BE2C (cell line): Measurements from ENCODE around the gene GPSM1.
A peak's percentile ranks its signal among the peaks of the same experiment; 100 is the strongest.

Experiments used
- DNase-seq: peaks from one replicate; pipeline ENCODE4 v3.0.0-alpha.2; 2020
- H3K27me3 ChIP-seq: fragments of 250-450 bp; sonication (Bioruptor Pico); 2 replicates; pipeline ENCODE4 v1.5.1; 2020; ENCODE audit warnings: mild to moderate bottlenecking
- H3K36me3 ChIP-seq: fragments of 250-450 bp; sonication (Bioruptor Pico); 2 replicates; pipeline ENCODE4 v1.5.1; 2020; ENCODE audit warnings: mild to moderate bottlenecking
- H3K4me1 ChIP-seq: fragments of 250-450 bp; sonication (Bioruptor Pico); 2 replicates; pipeline ENCODE4 v1.5.1; 2020
- H3K4me3 ChIP-seq: 2 replicates; pipeline ENCODE4 v1.5.1; 2011; ENCODE audit warnings: low read depth, low read length
- H3K9me3 ChIP-seq: fragments of 250-450 bp; sonication (Bioruptor Pico); 2 replicates; pipeline ENCODE4 v1.5.1; 2020
- TF ChIP-seq, protein P1 (sequence below): IDR thresholded peaks from 2 replicates; pipeline ENCODE4 v1.5.1; 2012; ENCODE audit warnings: mild to moderate bottlenecking, low read depth, low read length

Gene GPSM1

DNA sequence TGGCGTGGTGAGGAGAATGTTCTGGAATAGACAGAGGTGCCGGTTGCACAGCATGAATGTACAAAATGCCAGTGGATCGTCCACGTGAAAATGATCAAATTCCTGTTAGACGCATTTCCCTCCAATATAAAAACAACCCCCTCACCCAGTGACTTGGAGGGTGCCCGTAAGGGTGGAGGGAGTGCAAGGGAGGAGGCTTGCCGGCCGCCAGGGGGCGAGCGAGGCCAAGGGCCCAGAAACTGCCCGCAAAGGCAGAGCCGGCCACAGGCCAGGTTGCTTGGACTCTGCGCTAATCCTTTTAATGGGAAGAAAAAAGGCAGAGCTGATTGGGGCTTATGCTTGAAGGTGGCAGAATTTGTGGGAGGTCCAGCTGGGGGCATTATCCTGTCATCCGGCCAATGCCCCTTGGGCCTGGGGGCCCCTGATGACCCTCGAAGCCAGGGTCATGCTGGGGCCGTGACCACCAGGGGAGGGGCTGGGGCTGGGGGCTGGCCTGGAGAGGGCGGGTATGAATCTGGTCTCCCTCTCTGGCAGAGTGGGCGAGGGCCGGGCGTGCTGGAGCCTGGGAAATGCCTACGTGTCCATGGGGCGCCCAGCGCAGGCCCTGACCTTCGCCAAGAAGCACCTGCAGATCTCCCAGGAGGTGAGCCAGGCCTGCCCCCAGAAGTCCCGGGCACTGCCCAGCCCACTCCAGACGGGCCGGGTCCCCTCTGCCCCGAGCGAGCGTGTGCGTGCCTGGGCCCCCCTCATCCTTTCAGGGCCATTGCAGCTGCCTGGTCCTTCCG is 12.0 kb downstream of the GPSM1 start:
- H3K4me3 ChIP-seq: no peak overlapping the region
- peaks cover 46% of the 10 kb centered on the region for H3K36me3 ChIP-seq
- no peaks in the 10 kb centered on the region for H3K9me3 ChIP-seq
- DNase-seq: peak; percentile 87
- TF ChIP-seq, protein P1, sequence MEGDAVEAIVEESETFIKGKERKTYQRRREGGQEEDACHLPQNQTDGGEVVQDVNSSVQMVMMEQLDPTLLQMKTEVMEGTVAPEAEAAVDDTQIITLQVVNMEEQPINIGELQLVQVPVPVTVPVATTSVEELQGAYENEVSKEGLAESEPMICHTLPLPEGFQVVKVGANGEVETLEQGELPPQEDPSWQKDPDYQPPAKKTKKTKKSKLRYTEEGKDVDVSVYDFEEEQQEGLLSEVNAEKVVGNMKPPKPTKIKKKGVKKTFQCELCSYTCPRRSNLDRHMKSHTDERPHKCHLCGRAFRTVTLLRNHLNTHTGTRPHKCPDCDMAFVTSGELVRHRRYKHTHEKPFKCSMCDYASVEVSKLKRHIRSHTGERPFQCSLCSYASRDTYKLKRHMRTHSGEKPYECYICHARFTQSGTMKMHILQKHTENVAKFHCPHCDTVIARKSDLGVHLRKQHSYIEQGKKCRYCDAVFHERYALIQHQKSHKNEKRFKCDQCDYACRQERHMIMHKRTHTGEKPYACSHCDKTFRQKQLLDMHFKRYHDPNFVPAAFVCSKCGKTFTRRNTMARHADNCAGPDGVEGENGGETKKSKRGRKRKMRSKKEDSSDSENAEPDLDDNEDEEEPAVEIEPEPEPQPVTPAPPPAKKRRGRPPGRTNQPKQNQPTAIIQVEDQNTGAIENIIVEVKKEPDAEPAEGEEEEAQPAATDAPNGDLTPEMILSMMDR: peak; percentile 98
- H3K4me1 ChIP-seq: peaks cover 5% of the 10 kb centered on the region
- no peaks in the 10 kb centered on the region for H3K27me3 ChIP-seq

DNA sequence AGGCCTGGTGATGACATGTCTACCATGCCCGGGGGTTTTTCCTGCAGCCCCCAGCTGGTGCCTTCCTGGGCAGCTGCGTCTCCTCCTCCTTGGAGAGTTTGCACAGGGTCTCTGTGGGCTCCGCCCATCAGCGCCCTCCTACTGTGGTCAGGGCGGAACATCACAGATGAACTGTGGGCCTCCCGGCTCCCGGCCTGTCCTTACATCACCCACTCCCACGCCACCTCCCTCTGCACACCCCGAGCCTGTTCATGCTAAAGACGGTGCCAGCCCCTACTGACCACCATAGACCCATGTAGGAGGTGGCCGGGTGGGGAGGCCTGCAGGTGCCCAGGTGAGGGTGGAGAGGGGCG is 12.6 kb downstream of the GPSM1 start:
- H3K36me3 ChIP-seq: peaks cover 44% of the 10 kb centered on the region
- no peak overlapping the region for H3K4me3 ChIP-seq
- no peaks in the 10 kb centered on the region for H3K9me3 ChIP-seq
- no peak for DNase-seq
- H3K27me3 ChIP-seq: no peaks in the 10 kb centered on the region
- peaks cover 5% of the 10 kb centered on the region for H3K4me1 ChIP-seq
- TF ChIP-seq, protein P1: no peak

DNA sequence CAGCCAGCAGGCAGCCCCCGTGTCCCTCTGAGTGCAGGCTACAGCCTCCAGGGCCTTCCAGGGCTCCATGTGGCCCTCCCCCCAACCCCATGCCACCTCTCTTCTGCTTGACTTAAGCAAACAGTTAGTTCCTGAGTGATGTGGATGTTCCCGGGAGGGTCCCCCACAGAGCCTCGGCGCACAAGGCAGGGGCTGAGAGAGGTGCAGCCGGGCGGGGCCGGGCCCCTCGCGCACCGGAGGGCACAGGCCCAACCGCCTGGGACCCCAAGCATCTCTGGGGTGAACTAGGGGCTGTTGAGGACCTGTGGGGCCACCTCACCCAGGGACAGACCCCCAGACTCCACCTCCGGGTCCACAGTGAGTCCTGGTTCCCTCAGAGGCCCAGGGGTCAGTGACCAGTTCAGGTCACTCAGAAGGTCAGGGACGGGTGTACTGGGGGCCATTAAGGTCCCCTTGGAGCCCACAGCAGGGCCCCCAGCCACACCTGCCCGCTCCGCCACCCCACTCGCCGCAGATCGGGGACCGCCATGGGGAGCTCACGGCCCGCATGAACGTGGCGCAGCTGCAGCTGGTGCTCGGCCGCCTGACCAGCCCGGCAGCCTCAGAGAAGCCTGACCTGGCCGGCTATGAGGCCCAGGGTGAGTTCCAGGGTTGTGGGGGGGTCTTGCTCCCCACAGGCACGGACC is 13.2 kb downstream of the GPSM1 start:
- no peak for DNase-seq
- Histone ChIP-seq H3K27me3 (no peaks in the 10 kb centered on the region), H3K4me3 (no peak overlapping the region), H3K36me3 (peaks cover 41% of the 10 kb centered on the region), H3K4me1 (peaks cover 10% of the 10 kb centered on the region), H3K9me3 (no peaks in the 10 kb centered on the region)
- TF ChIP-seq, protein P1: no peak

DNA sequence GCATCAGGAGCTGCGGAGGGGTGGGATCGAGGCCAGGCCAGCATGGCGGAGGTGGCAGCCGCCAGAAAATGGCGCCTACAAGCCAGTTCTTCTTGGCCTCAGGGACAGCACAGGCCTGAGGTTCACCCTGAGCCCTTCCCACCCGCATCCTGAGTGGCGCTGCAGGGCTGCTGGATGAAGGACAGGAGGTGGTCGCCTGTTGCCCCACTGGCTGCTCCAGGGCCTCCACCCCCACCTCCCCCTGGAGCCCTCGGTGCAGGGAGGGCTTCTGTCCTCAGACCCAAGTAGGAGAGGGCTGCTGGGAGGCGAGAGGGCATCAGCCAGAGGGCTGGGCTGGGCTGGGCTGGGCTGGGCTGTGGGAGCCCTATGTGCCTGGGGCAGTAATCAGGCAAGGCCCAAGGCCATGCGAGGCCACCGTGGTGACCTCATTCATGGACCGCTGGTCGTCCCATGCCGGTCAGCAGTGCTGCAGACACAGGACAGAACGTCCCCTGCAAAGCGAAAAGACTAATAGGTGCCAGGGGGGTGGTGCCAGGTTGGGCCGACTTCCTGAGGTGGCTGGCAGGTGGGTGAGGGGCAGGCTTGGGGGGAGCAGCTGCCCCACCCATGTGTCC is 13.8 kb downstream of the GPSM1 start:
- H3K9me3 ChIP-seq: no peaks in the 10 kb centered on the region
- DNase-seq: no peak
- peaks cover 17% of the 10 kb centered on the region for H3K4me1 ChIP-seq
- H3K36me3 ChIP-seq: peaks cover 36% of the 10 kb centered on the region
- no peaks in the 10 kb centered on the region for H3K27me3 ChIP-seq
- H3K4me3 ChIP-seq: no peak overlapping the region
- TF ChIP-seq, protein P1: no peak

DNA sequence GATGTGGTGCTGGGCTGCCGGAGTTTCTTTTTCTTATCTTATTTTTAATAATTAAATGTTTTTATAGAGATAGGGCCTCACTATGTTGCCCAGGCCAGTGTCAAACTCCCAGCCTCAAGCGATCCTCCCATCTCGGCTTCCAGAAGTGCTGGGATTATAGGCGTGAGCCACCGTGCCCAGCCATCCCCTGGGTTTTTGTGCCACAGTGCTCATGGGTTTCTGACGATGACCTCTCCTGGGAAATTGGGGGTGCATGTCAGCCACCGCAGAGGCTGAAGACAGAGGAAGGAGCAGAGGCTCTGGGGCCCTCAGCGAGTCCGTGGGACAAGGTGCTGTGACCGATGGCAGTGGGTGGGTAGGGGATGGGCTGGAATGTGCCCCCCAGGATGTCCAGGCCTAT is 14.4 kb downstream of the GPSM1 start:
- Histone ChIP-seq H3K36me3 (peaks cover 33% of the 10 kb centered on the region), H3K9me3 (no peaks in the 10 kb centered on the region), H3K4me1 (peaks cover 23% of the 10 kb centered on the region), H3K4me3 (no peak overlapping the region), H3K27me3 (no peaks in the 10 kb centered on the region)
- no peak for DNase-seq
- TF ChIP-seq, protein P1: no peak
